Measurements from ENCODE around the gene LAMA1. TPM values are rescaled to one million over a fixed set of nuclear protein-coding genes. Genes with fewer than 3 reads are reported as not detected.

The LAMA1 gene
- total RNA-seq, 1 experiment from 2014 or later, result 28.8 TPM

DNA sequence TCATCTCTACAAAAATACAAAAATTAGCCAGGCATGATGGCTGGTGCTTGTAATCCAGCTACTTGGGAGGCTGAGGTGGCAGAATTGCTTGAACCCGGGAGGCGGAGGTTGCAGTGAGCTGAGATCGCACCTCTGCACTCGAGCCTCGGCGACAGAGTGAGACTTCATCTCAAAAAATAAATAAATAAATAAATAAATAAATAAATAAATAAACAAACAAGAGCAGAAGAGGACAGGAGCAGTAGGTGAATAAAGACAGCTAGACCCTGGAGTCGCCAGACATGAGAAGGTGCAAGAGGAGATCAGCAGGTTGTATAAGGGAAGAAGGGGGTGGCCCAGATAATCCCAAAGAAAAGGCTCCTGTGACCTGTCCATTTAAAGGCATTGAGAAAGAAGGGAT lies 12.3 kb downstream of the LAMA1 start:
- no peak overlapping the region for H3K4me2 ChIP-seq (ENCODE audit: insufficient read depth, insufficient read length, low read length)
- Mint-ChIP-seq H3K4me3 (no peak overlapping the region), H3K27ac (no peak overlapping the region), H3K27me3 (ENCODE audit: low read depth) (no peaks in the 10 kb centered on the region), H3K36me3 (ENCODE audit: insufficient read depth in 1 of 3, low read depth in 3 of 3) (peaks cover 0 to 6% (median 2%) of the 10 kb centered on the region in 3 experiments; a peak in 3 of 7 replicates), H3K4me1 (peaks cover 5 to 8% of the 10 kb centered on the region in 2 experiments), H3K9me3 (no peaks in the 10 kb centered on the region; a peak in 1 of 5 replicates)
- no peak overlapping the region for H2AK5ac ChIP-seq (ENCODE audit: insufficient read length, low read length)
- H4K91ac ChIP-seq (ENCODE audit: insufficient read length, low read depth, low read length), result no peak overlapping the region
- no peak overlapping the region for H3K4ac ChIP-seq (ENCODE audit: low read depth, low read length)
- no peak overlapping the region for H2BK5ac ChIP-seq (ENCODE audit: insufficient read length, low read length)
- H3K9ac ChIP-seq (ENCODE audit: extremely low read depth, insufficient read length, low read length), result no peak overlapping the region
- H2BK15ac ChIP-seq (ENCODE audit: low read depth, low read length), result no peak overlapping the region
- H2BK20ac ChIP-seq (ENCODE audit: low read depth, low read length, poor library complexity, severe bottlenecking), result no peak overlapping the region
- TF ChIP-seq, protein P1, sequence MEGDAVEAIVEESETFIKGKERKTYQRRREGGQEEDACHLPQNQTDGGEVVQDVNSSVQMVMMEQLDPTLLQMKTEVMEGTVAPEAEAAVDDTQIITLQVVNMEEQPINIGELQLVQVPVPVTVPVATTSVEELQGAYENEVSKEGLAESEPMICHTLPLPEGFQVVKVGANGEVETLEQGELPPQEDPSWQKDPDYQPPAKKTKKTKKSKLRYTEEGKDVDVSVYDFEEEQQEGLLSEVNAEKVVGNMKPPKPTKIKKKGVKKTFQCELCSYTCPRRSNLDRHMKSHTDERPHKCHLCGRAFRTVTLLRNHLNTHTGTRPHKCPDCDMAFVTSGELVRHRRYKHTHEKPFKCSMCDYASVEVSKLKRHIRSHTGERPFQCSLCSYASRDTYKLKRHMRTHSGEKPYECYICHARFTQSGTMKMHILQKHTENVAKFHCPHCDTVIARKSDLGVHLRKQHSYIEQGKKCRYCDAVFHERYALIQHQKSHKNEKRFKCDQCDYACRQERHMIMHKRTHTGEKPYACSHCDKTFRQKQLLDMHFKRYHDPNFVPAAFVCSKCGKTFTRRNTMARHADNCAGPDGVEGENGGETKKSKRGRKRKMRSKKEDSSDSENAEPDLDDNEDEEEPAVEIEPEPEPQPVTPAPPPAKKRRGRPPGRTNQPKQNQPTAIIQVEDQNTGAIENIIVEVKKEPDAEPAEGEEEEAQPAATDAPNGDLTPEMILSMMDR (conservative IDR thresholded peaks at IDR 0.05), result no peak
- H3K56ac ChIP-seq (ENCODE audit: insufficient read length, low read depth, low read length), result no peak overlapping the region
- no peaks in the 10 kb centered on the region for H3K9me3 ChIP-seq (ENCODE audit: control insufficient read depth, low read depth, low read length)
- no peaks in the 10 kb centered on the region for H3K27me3 ChIP-seq (ENCODE audit: insufficient read depth, low read length)
- no peak overlapping the region for H4K5ac ChIP-seq (ENCODE audit: insufficient read length, low read depth, low read length)
- H2BK120ac ChIP-seq (ENCODE audit: low read depth, low read length, poor library complexity, severe bottlenecking), result no peak overlapping the region
- H3T11ph ChIP-seq (ENCODE audit: low read length), result no peak overlapping the region
- H3K79me2 ChIP-seq (ENCODE audit: insufficient read depth, low read length), result peaks cover 4% of the 10 kb centered on the region; the same call in 1 of the 2 replicates
- WGBS (ENCODE audit: extremely low coverage, insufficient read length, low lambda C conversion rate), result no CpG with 5 or more reads among the region's 7 CpGs
- no peak overlapping the region for H2AFZ ChIP-seq (ENCODE audit: low read length)
- no peak overlapping the region for H3K27ac ChIP-seq (ENCODE audit: insufficient read length, low read depth, low read length)
- H3K14ac ChIP-seq (ENCODE audit: insufficient read depth, low read length), result no peak overlapping the region
- H3K79me1 ChIP-seq (ENCODE audit: insufficient read depth, low read depth, low read length, poor library complexity, severe bottlenecking), result no peaks in the 10 kb centered on the region
- H4K20me1 ChIP-seq (ENCODE audit: control insufficient read depth, insufficient read depth, insufficient read length), result no peaks in the 10 kb centered on the region
- no peaks in the 10 kb centered on the region for H3K23me2 ChIP-seq (ENCODE audit: insufficient read length, low read depth, low read length, poor library complexity, severe bottlenecking)
- no peak overlapping the region for H3K23ac ChIP-seq (ENCODE audit: insufficient read length, low read depth, low read length)
- H3K18ac ChIP-seq (ENCODE audit: insufficient read length, low read depth, low read length), result no peak overlapping the region
- no peak overlapping the region for H2BK12ac ChIP-seq (ENCODE audit: insufficient read length, low read depth, low read length)
- no peak overlapping the region for H4K8ac ChIP-seq (replicated peaks; ENCODE audit: insufficient read length, low read depth, low read length)
- no peaks in the 10 kb centered on the region for H3K4me1 ChIP-seq (ENCODE audit: insufficient read depth, low read length)
- no peak for DNase-seq
